Panc1 (cell line): ENCODE results near the gene HELZ.
"Not testable (repeated sequence)": the region's sequence is repeated elsewhere in the genome, so short reads cannot be mapped to it uniquely, and the experiment has no call there.

Source experiments
- POLR2AphosphoS5 ChIP-seq: IDR thresholded peaks from 2 replicates; pipeline ENCODE4 v1.6.1; 2012; ENCODE audit warnings: mild to moderate bottlenecking, low read depth, low read length, moderate library complexity
- TF ChIP-seq, protein P1 (sequence below): fragments of 450-650 bp; IDR thresholded peaks from 2 replicates; pipeline ENCODE4 v1.5.1; 2017; ENCODE audit warnings: mild to moderate bottlenecking

DNA sequence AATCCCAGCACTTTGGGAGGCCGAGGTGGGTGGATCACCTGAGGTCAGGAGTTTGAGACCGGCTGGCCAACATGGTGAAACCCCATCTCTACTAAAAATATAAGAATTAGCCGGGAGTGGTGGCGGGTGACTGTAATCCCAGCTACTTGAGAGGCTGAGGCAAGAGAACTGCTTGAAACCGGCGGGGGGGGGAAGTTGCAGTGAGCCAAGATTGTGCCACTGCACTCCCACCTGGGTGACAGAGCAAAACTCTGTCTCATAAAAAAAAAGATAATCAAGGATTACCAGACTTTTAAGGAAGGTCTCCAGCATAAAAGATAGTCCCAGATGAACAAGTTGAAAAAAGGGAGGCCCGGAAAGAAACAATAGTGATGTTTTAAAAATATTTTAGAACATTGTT is 152.3 kb downstream of the HELZ start:
- not testable (repeated sequence) for TF ChIP-seq POLR2AphosphoS5
- TF ChIP-seq, protein P1, sequence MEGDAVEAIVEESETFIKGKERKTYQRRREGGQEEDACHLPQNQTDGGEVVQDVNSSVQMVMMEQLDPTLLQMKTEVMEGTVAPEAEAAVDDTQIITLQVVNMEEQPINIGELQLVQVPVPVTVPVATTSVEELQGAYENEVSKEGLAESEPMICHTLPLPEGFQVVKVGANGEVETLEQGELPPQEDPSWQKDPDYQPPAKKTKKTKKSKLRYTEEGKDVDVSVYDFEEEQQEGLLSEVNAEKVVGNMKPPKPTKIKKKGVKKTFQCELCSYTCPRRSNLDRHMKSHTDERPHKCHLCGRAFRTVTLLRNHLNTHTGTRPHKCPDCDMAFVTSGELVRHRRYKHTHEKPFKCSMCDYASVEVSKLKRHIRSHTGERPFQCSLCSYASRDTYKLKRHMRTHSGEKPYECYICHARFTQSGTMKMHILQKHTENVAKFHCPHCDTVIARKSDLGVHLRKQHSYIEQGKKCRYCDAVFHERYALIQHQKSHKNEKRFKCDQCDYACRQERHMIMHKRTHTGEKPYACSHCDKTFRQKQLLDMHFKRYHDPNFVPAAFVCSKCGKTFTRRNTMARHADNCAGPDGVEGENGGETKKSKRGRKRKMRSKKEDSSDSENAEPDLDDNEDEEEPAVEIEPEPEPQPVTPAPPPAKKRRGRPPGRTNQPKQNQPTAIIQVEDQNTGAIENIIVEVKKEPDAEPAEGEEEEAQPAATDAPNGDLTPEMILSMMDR, result not testable (repeated sequence)
